ENCODE data around the gene OAS2. TPM values are rescaled to one million over a fixed set of nuclear protein-coding genes. Genes with fewer than 3 reads are reported as not detected.
A peak's percentile ranks its signal among the peaks of the same experiment; 100 is the strongest.
"Not testable (repeated sequence)": the region's sequence is repeated elsewhere in the genome, so short reads cannot be mapped to it uniquely, and the experiment has no call there.

The OAS2 gene
- total RNA-seq, 2 donors from 2014 or later: 3.2 to 6.7 TPM

- ATAC-seq (no peak), DNase-seq (no peak)
- intact Hi-C loops (cut with DNase I, micrococcal nuclease): no loop called here
Measured at GRCh38 chr12:112947314-112947713, 31.0 kb upstream of the OAS2 start.

DNA sequence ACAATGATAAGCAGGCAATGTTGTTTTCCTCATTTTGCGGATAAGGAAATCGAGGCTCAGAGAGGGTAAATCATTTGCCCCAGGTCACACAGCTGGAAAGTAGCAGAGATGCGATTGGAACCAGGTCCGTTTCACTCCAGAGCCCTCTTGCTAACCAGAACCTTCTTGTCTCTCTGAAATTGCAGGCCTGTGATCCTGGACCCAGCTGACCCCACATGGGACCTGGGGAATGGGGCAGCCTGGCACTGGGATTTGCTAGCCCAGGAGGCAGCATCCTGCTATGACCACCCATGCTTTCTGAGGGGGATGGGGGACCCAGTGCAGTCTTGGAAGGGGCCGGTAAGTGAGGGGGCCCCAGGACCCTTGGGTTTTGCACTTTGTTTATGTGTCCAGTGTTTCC lies 30.6 kb upstream of the OAS2 start:
- intact Hi-C loops (cut with DNase I, micrococcal nuclease): no loop called here
- no peak for DNase-seq
- ATAC-seq: no peak

DNA sequence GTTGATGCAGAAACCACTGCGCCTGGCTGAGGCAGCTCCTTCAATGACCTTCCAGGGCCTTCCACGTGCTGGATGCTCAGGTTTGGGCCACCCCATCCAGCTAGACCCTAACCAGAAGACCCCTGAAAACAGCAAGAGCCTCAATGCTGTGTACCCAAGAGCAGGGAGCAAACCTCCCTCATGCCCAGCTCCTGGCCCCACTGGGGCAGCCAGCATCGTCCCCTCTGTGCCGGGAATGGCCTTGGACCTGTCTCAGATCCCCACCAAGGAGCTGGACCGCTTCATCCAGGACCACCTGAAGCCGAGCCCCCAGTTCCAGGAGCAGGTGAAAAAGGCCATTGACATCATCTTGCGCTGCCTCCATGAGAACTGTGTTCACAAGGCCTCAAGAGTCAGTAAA lies 29.5 kb upstream of the OAS2 start:
- no peak for DNase-seq
- intact Hi-C loops (cut with DNase I, micrococcal nuclease): no loop called here
- no peak for ATAC-seq

- ATAC-seq (no peak), DNase-seq (no peak)
- intact Hi-C loops (cut with DNase I, micrococcal nuclease): no loop called here
Measured at GRCh38 chr12:112950701-112951100, 27.6 kb upstream of the OAS2 start.

DNA sequence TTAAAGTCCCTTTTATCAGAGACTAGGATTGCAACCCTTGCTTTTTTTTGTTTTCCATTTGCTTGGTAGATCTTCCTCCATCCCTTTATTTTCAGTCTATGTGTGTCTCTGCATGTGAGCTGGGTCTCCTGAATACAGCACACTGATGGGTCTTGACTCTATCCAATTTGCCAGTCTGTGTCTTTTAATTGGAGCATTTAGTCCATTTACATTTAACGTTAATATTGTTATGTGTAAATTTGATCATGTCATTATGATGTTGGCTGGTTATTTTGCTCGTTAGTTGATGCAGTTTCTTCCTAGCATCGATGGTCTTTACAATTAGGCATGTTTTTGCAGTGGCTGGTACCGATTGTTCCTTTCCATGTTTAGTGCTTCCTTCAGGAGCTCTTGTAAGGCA lies 21.2 kb upstream of the OAS2 start:
- intact Hi-C loops (cut with DNase I, micrococcal nuclease); ATAC-seq; DNase-seq: not testable (repeated sequence)

DNA sequence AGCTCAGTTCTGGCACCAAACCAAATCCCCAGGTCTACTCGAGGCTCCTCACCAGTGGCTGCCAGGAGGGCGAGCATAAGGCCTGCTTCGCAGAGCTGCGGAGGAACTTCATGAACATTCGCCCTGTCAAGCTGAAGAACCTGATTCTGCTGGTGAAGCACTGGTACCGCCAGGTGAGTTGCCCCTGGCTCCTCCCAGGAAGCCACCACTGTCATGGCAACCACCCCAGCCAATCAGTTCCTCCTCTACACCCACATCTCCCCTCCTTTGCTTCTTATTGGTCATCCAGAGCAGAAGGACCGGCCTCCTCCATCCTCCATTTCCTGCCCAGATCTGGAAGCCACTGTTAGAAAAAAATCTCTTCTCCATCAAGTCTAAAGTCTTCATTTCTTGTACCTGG lies 17.2 kb upstream of the OAS2 start:
- DNase-seq (no peak), ATAC-seq (no peak)
- intact Hi-C loops (cut with DNase I, micrococcal nuclease): no loop called here

DNA sequence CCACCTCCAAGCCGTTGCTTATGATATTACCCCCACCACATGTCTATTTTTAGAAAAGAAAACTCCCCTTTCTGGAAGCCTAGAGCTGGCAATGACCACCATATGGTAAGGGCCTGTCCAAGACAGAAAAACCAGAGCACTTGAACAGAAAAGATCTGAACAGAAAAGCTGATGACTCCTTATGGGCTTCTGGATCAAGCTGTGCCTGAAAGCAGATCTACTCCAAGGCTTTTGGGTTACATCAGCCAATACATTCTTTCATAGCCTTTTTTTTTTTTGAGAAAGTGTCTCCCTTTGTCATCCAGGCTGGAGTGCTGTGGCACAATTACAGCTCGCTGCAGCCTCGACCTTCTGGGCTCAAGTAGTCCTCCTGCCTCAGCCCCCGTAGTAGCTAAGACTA lies 16.8 kb upstream of the OAS2 start:
- intact Hi-C loops (cut with DNase I, micrococcal nuclease): no loop called here

DNA sequence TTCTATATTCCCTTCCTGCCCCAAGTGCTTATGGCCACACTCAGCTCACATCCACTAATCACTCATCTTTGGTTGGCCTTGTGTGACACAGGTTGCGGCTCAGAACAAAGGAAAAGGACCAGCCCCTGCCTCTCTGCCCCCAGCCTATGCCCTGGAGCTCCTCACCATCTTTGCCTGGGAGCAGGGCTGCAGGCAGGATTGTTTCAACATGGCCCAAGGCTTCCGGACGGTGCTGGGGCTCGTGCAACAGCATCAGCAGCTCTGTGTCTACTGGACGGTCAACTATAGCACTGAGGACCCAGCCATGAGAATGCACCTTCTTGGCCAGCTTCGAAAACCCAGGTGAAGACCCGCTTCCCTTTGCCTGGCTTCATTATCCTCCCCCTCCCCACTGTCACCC lies 15.8 kb upstream of the OAS2 start:
- ATAC-seq (no peak), DNase-seq (no peak)
- intact Hi-C loops (cut with DNase I, micrococcal nuclease): no loop called here

More for the DNA sequence above, 16.8 kb upstream of the OAS2 start:
- DNase-seq (no peak), ATAC-seq (no peak)

- ATAC-seq: no peak
- intact Hi-C loops (cut with DNase I, micrococcal nuclease): no loop called here
- DNase-seq: no peak
Measured at GRCh38 chr12:112963227-112963861, 15.0 kb upstream of the OAS2 start.

GRCh38 chr12:112964067-112964670 lies 14.2 kb upstream of the OAS2 start:
- intact Hi-C loops (cut with DNase I, micrococcal nuclease): no loop called here
- no peak for ATAC-seq
- no peak for DNase-seq

DNA sequence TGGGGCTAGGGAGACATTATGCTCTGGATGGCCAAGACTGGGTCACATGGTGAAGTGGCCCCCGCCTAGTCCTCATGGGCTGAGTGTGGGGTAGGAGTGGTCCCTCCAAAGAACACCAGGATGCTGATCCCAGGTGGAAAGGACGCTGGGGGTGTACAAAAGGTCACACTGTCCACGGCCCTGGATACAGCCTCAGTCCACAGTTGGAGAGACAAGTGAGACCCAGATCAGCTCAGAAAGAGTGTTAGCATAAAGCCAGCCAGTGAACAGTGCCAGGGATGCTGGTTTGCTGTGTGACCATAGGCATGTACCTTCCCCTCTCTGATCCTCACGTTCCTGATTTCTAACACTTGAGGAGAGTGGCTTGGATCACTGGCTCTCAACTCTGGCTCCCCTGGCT lies 13.4 kb upstream of the OAS2 start:
- DNase-seq (no peak), ATAC-seq (no peak)
- intact Hi-C loops (cut with DNase I, micrococcal nuclease): no loop called here

- intact Hi-C loops (cut with DNase I, micrococcal nuclease): no loop called here
- DNase-seq: no peak
- no peak for ATAC-seq
Measured at GRCh38 chr12:112965643-112966042, 12.7 kb upstream of the OAS2 start.

- DNase-seq (no peak), ATAC-seq (no peak)
- intact Hi-C loops (cut with DNase I, micrococcal nuclease): no loop called here
Measured at GRCh38 chr12:112967306-112967705, 11.0 kb upstream of the OAS2 start.

- intact Hi-C loops (cut with DNase I, micrococcal nuclease): no loop called here
- no peak for DNase-seq
- no peak for ATAC-seq
Measured at GRCh38 chr12:112967858-112968257, 10.5 kb upstream of the OAS2 start.

GRCh38 chr12:112969547-112970306 lies 8.6 kb upstream of the OAS2 start:
- ATAC-seq (no peak), DNase-seq (no peak)
- intact Hi-C loops (cut with DNase I, micrococcal nuclease): no loop called here

DNA sequence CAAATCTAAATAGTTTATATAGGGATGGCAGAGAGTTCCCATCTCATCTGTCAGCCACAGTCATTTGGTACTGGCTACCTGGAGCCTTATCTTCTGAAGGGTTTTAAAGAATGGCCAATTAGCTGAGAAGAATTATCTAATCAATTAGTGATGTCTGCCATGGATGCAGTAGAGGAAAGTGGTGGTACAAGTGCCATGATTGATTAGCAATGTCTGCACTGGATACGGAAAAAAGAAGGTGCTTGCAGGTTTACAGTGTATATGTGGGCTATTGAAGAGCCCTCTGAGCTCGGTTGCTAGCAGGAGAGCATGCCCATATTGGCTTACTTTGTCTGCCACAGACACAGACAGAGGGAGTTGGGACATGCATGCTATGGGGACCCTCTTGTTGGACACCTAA lies 7.9 kb upstream of the OAS2 start:
- intact Hi-C loops (cut with DNase I, micrococcal nuclease): no loop called here
- DNase-seq (no peak), ATAC-seq (no peak)

DNA sequence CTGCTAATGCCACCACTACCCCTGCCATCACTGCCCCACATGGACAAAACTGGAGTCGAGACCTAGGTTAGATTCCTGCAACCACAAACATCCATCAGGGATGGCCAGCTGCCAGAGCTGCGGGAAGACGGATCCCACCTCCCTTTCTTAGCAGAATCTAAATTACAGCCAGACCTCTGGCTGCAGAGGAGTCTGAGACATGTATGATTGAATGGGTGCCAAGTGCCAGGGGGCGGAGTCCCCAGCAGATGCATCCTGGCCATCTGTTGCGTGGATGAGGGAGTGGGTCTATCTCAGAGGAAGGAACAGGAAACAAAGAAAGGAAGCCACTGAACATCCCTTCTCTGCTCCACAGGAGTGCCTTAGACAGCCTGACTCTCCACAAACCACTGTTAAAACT lies 7.1 kb upstream of the OAS2 start:
- ATAC-seq: peak; percentile 49
- intact Hi-C loops (cut with DNase I, micrococcal nuclease): no loop called here
- peak in 1 of 2 donors; percentile 32 for DNase-seq

DNA sequence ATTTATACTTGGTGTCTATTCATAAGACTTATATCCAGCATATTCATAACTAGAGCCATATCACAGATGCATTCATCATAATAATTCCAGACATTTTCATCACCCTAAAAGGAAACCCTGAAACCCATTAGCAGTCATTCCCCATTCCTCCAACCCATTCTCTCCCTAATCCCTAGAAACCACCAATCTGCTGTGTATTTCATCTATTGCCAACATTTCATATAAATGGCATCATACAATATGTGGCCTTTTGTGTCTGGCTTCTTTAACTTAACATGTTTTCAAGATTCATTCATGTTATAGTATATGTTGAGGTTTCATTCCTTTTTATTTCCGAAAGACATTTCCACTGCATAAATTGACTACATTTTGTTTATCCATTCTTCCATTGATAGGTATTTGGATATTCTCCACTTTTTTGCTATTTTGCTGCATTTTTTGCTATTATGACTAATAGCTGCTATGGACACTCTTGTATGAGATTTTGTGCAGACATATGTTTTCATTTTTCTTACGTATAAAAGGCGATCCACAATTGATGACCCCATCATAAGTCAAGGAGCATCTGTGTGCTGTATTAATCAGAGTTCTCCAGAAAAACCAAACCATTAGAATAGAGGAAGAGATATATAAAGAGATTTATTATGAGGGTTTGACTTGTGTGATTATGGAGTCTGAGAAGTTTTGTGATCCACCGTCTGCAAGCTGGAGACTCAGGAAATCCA lies 5.1 kb upstream of the OAS2 start:
- intact Hi-C loops (cut with DNase I, micrococcal nuclease): no loop called here
- ATAC-seq (no peak), DNase-seq (no peak)

GRCh38 chr12:112973818-112974231 lies 4.5 kb upstream of the OAS2 start:
- DNase-seq: no peak
- no peak for ATAC-seq
- intact Hi-C loops (cut with DNase I, micrococcal nuclease): no loop called here

DNA sequence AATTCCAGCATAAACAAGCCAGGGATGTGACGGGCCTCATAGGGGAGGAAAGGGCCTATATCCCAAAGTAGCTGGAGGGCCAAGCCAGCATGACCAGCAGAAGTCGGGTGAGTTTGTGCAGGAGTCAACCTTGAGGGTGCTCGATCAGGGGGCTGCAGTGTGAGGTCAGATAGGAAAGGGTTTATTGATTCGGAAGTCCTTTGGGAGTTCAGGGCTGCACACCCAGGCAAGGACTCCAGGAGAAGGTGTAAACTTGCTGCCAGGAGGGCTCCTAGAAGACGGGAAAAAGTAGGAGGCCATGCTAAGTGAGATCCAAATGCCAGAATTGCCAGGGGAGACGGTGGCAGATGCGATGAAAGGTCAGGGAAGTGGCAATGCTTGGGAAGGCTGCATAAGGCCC lies 3.4 kb upstream of the OAS2 start:
- intact Hi-C loops (cut with DNase I, micrococcal nuclease): no loop called here
- DNase-seq: no peak
- ATAC-seq: no peak

Measured in left colon (tissue), 2 donors.